Purkinje cell (primary cell): ENCODE results near the gene WDR88. TPM values are rescaled to one million over a fixed set of nuclear protein-coding genes. Genes with fewer than 3 reads are reported as not detected.

Experiments
- polyA plus RNA-seq: library from polyadenylated mRNA; unstranded; fragments of >200 nt; fragmentation: Nextera tagmentation; gene quantifications from 2 replicates; pipeline ENCODE4 v1.2.1, GENCODE V29; 2014

Gene WDR88, protein sequence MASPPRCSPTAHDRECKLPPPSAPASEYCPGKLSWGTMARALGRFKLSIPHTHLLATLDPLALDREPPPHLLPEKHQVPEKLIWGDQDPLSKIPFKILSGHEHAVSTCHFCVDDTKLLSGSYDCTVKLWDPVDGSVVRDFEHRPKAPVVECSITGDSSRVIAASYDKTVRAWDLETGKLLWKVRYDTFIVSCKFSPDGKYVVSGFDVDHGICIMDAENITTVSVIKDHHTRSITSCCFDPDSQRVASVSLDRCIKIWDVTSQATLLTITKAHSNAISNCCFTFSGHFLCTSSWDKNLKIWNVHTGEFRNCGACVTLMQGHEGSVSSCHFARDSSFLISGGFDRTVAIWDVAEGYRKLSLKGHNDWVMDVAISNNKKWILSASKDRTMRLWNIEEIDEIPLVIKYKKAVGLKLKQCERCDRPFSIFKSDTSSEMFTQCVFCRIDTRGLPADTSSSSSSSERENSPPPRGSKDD
- polyA plus RNA-seq = not detected in 2 replicates

DNA sequence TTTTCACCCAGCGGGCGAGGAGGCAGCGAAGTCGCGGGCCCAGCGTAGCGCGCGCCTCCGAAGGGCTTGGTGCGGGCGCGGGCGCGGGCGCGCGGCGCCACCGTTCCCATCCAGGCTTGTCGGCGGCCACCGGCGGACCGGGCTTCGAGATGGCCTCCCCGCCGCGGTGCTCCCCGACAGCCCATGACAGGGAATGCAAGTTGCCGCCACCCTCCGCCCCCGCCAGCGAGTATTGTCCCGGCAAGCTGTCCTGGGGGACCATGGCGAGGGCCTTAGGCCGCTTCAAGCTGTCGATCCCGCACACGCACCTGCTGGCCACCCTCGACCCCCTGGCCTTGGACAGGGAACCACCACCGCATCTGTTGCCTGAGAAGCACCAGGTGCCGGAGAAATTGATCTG lies at the start of gene WDR88:
TSS of gene WDR88 (plus strand) at position 94 of the 400 bp plus-strand sequence. CDS start at position 150, 56 bp downstream.

DNA sequence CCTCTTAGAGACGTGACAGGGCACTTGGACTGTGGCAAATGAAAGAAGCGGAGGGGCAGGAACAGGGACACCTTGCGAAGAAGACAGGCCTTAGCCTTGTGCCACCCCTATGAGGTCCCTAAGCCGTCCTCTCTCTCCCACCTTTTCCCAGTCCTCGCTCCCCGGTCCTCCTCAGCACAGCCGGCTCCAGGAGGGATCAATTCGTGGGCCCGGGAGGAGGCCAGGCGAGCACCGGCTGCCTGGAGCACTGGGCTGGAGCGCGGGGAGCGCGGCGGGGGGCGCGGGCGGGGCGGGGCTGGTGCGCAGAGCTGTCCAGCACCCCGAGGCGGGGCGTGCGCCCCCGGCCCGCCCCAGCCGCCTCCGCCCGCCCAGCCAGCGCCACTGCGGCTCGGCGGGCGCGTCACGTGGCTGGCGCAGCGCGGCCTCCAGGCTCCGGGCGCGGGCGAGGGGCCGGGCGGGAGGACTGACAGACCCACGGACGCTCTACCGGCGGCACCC lies 62.0 kb downstream of the WDR88 start, which contains the start of gene LRP3:
TSS of gene LRP3 (plus strand) at position 466 of the 498 bp plus-strand sequence. CDS start 456 bp downstream, outside the sequence.

Other genes starting within 250 kb of the WDR88 start
- 3.7 and 15.6 TPM in 2 replicates for gene CEP89, start 160.2 kb upstream of the WDR88 start, polyA plus RNA-seq
- gene FAAP24, start 159.9 kb upstream of the WDR88 start, polyA plus RNA-seq = 2.1 TPM in 1 of 2 replicates, not detected in the other
- 4.7 and 5.0 TPM in 2 replicates for gene RHPN2, start 67.2 kb upstream of the WDR88 start, polyA plus RNA-seq
- 2.1 and 3.4 TPM in 2 replicates for gene GPATCH1, start 50.9 kb upstream of the WDR88 start, polyA plus RNA-seq
- 0.12 TPM in 1 of 2 replicates, not detected in the other for gene LRP3, start 62.2 kb downstream of the WDR88 start, polyA plus RNA-seq
- 1.2 and 3.2 TPM in 2 replicates for gene SLC7A10, start 93.7 kb downstream of the WDR88 start, polyA plus RNA-seq
- not detected in 2 replicates for gene CEBPA, start 170.4 kb downstream of the WDR88 start, polyA plus RNA-seq
- gene CEBPG, start 241.6 kb downstream of the WDR88 start, polyA plus RNA-seq = 10.5 and 10.7 TPM in 2 replicates